Germinal center (tissue), 1 donor: ENCODE measurements around the gene ACAP2.
"Not testable (repeated sequence)": the region's sequence is repeated elsewhere in the genome, so short reads cannot be mapped to it uniquely, and the experiment has no call there.

Experiments
- DNase-seq: peaks from one replicate; pipeline ENCODE4 v3.0.0; 2012; ENCODE audit warnings: mixed read lengths, low spot score

The ACAP2 gene

DNA sequence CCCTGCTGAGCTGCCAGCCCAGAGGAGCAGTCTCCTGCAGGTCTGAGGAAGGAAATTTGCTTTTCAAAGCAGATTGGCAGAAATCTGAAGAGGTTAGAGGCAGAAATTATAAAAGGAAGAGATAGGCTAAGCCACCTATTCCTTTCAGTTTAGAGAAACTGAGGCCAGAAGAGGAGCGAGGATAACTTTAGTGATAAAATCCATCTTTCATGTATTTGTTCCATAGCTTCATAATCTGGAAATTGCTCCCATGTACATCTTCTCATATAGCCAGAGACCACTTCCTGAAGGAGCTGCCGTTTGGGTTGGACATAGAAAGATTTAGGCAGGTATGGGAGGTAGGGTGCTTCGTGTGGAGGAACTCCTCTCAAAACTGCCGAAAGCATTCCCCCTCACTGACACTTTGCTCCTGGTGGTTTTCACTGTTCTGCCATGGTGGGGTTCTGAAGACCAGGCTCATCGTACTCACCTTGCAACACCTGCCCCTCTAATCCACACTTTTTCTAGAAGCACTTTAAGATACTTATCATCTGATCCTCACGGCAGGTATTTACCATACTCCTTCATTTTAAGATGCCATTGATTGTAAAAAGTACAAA lies 670 bp upstream of the ACAP2 start:
- DNase-seq, result no peak

DNA sequence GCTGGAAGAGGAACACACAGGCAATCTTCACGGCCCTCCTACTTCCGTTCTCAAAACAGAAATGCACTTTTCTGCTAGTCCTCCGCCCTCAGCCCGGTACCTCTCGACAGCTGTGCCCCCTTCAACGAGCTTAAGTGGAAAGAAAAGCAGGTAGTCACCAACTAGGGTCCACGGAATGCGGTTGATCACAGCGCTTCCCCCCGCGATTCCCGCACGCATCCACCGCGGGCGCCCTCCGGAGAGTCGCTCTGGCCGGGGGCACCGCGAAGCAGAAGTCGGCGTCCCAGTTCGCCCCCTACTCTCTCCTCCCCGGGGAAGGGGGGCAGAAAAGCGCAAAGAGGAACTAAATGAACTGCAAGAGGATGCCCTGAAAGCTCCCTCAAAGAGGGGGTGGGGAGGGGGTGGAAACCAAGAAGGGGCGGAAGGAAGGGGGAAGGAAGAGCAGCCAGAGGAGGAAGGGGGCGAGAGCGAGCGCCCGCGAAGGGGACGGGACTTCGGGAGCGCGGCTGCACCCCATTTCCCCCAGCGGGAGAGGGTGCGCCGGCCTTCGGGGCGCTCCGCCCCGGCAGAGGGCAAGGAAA lies 738 bp downstream of the ACAP2 start:
- peak; percentile 81 for DNase-seq

DNA sequence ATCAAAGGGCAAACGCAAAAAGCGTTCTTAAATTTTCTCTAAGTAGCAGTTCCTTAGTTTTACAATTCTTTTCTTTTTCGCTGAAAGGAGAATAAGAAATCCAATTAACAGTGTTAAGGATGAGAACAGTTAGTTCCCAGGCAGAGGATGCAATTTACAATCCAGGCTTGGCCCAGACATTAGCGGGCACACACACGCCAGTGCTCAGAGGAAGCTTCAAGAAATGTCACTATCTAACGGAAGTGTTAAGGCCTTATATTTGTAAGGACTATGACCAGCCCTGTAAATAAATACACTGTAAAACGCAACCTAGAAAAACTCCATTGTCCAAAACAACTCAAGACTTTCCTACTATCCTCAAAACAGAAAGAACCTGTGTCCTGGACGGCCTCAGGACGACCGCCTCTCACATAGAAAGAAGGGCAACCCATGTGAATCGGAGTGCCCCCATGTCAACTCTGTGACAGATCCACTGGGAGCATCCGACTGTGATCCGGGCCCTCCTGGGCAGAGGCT lies 1.3 kb downstream of the ACAP2 start:
- peak; percentile 10 for DNase-seq

DNA sequence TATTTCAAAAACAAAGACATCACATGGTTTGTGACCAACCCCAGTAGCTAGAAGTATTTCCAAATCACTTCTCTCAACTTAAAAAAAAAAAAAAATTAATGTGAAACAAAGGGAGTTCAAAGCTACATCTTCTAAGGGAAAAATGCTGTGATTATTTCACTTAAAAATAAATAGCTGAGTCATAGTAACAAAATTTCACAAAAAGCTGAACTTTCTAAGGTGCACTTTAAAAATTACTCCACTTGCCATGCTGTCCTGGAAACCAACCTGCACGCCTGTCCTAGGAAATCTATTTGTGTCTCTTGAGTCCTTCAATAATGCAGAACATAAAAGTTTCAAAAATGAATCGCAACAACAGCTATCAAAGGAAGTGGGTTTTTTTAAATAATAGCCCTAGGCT lies 1.8 kb downstream of the ACAP2 start:
- DNase-seq, result no peak

GRCh38 chr3:195440379-195440778 lies 2.4 kb downstream of the ACAP2 start:
- DNase-seq, result no peak

- DNase-seq, result no peak
Measured at GRCh38 chr3:195438371-195438770, 4.4 kb downstream of the ACAP2 start.

GRCh38 chr3:195425849-195426248 lies 17.0 kb downstream of the ACAP2 start:
- no peak for DNase-seq

- no peak for DNase-seq
Measured at GRCh38 chr3:195423818-195424217, 19.0 kb downstream of the ACAP2 start.

- DNase-seq, result no peak
Measured at GRCh38 chr3:195421400-195421799, 21.4 kb downstream of the ACAP2 start.

DNA sequence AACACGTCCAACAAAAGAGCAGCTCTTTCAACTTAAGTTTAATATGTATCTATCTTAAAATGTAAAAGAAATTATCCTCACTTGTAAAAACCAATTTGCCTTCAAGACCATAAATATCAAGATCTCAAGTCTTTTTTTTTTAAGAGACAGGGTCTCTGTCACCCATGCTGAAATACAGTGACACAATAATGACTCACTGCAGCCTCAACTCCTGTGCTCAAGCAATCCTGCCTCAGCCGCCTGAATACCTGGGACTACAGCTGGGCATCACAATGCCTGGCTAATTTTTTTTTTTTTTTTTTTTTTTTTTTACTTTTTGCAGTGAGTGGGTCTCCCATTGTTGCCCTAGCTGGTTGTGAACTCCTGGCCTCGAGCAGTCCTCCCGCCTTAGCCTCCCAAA lies 26.0 kb downstream of the ACAP2 start:
- DNase-seq, result no peak

GRCh38 chr3:195411836-195412235 lies 31.0 kb downstream of the ACAP2 start:
- DNase-seq, result no peak

GRCh38 chr3:195410546-195410945 lies 32.3 kb downstream of the ACAP2 start:
- no peak for DNase-seq

GRCh38 chr3:195407531-195408409 lies 35.0 kb downstream of the ACAP2 start:
- no peak for DNase-seq

GRCh38 chr3:195405651-195406050 lies 37.2 kb downstream of the ACAP2 start:
- DNase-seq, result no peak

GRCh38 chr3:195403841-195404408 lies 38.9 kb downstream of the ACAP2 start:
- DNase-seq, result peak; percentile 20

GRCh38 chr3:195403244-195403643 lies 39.6 kb downstream of the ACAP2 start:
- no peak for DNase-seq

DNA sequence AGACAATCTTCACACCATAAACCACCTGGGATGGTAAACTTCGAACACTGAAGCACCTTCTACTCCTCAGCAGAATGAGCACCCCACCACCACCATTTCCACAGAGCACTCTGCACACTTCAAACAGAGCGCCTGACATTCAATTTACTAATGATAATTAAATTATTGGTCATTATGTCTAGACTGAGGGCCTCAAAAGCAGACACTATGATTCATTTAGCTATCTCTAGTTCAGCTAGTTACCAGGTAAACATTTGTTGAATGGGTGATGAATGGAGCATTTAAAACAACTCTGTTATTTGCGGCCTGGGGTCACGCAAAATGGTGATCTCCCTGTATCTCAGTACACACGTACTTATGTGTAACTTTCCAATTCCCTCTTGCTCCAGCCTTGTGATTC lies 40.9 kb downstream of the ACAP2 start:
- no peak for DNase-seq

GRCh38 chr3:195398460-195398859 lies 44.4 kb downstream of the ACAP2 start:
- DNase-seq, result not testable (repeated sequence)

DNA sequence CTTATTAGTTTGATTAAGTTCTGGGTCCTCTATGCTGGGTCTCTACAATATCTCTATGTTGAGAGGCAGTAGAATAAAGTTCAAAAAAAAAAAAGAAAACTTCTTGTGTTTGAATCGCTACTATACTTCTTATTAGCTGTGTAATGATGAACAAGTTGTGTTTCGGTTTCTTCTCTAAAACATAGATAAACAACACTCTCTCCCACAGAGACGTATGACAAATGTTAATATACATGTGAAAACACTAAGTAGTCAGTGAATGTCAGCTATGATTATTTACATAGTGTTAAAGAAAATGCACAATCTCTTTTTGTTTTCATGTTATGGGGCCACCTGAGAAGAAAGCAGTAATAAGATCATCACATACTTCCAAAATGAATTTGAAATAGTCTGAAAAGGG lies 45.3 kb downstream of the ACAP2 start:
- no peak for DNase-seq

DNA sequence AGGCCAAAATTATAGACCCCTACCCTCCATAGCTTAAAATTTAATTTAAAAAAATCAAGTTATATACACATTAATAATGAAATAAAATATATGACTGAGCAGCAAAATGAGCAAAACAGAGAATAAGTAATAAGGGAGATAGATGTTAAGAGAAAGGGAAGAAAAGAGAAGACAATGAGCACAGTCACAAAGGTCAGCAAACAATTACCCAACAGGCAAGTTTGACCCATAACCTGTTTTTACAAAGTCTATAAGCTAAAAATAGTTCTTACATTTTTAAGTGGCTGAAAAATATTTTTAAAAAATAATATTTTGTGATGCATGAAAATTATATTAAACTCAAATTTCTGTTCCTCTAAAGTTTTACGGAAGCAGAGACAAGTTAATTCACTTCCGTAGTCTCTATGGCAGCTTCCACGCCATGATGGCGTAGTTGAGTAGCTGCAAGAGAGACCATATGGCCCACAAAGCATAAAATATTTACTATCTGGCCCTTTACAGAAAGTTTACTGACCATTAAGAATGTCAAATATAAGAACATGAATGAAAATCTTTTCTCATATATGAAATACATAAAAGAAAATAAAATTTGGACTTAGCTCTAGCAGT lies 47.5 kb downstream of the ACAP2 start:
- DNase-seq, result no peak

DNA sequence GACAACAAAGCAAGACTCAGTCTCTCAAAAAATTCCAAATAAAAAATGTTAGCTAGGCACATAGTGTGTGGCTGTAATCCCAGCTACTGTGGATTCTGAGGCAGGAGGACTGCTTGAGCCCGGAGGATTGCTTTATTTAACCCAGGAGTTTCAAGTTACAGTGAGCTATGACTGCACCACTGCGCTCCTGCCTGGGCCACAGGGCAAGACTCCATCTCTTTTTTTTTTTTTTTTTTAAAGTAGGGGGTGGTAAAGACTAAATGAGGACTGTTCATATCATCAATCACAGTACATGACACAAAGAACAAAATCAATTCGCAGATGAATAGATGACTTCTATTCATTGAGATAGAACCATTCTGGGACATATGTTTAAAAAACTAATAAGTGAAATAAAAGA lies 48.1 kb downstream of the ACAP2 start:
- no peak for DNase-seq

GRCh38 chr3:195394024-195394423 lies 48.8 kb downstream of the ACAP2 start:
- DNase-seq, result peak; percentile 71
